T-helper 2 cell treated with Interferon-gamma antibody and Interleukin-4, amounts not matched to agents 100 ng/mL and 5 ng/mL, for 36 hours (primary cell): ENCODE results near the gene FSTL4. TPM values are rescaled to one million over a fixed set of nuclear protein-coding genes. Genes with fewer than 3 reads are reported as not detected.
"Not testable (repeated sequence)": the region's sequence is repeated elsewhere in the genome, so short reads cannot be mapped to it uniquely, and the experiment has no call there.

Experiments
- intact Hi-C: fragments of 100-400 bp; cut with micrococcal nuclease; formaldehyde crosslinking; loops from one replicate; pipeline ENCODE4 v1.15.1; 2023
- total RNA-seq: library from RNA; stranded (reverse); gene quantifications from 2 replicates; pipeline ENCODE4 v1.2.3, GENCODE V29; 2022

FSTL4 gene
- total RNA-seq, 1 donor from 2014 or later = not detected

- intact Hi-C loops = no loop called here
Observed at GRCh38 chr5:133233616-133234015, 378.7 kb downstream of the FSTL4 start.

- intact Hi-C loops = no loop called here
Observed at GRCh38 chr5:133232911-133233310, 379.4 kb downstream of the FSTL4 start.

DNA sequence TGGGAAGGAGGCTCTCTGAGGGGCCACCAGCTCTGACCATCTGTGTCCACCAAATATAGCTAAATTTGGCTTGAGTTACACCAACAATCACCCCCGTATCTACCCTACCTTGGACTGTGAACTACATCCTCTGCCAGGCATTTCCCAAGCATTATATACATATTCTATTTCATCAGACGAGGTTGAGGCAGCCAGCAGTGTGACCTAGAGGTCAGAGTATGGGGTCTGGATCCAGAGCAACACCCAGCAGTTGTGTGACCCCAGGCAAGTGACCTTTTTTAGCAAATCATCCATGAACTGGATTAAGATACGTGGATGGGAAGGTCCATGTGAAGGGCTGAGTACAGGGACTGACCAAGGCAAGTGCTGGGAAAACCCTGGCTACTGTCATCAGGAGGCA, 379.9 kb downstream of the FSTL4 start:
- intact Hi-C loops = no loop called here

- intact Hi-C loops = no loop called here
Observed at GRCh38 chr5:133232011-133232410, 380.3 kb downstream of the FSTL4 start.

DNA sequence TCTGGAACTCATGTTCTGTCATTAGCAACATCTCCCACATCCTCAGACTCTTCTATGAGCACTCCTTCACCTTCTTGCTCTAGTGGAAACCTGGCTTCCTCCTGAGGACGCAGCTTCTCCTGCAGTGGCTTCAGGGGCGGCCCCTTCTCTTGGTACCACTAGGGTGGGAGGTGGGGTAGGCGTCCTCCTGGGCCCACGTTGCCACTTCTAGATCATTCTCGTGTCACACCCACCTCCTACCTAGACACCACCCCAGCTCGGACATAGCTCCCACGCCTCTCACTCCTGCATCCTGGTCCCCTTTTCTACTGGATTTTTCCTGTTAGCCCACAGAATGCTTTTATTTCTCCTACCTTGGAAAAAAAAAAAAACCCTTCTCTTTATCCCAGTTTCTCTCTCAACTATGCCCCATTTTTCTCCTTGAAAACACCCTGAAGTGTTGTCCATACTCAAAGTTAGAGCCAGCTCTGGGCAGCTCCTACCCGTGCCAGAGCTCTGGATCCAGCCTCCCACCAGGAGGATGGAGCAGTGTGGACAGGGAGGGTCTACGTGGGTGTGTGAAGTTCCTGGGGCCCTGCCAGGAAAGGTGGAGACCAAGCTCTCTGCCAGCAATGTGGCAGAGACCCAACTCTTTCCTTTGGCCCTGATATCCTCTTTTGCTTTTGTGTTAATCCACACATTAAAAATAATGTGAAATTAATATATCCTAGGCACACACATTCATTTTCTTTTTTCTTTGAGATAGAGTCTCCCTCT, 381.3 kb downstream of the FSTL4 start:
- intact Hi-C loops = no loop called here

- intact Hi-C loops = no loop called here
Observed at GRCh38 chr5:133229931-133230664, 382.2 kb downstream of the FSTL4 start.

DNA sequence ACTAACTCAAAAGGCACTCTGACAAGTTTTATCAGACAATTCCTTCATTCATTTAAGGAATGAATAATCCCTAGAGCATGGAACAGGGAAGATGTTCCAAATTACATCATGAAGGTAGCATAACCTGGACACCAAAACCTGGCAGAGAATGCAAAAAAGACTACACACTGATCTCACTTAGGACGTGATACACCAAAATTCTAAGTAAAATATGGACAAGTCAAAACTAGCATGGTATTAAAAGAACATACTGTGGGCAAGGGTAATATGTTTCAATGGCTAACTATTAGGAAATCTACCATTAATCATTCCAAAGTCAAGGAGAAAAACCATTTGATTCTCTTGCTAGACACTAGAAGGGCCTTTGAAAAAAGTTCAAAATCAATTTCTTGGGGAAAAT, 384.0 kb downstream of the FSTL4 start:
- intact Hi-C loops = no loop called here

DNA sequence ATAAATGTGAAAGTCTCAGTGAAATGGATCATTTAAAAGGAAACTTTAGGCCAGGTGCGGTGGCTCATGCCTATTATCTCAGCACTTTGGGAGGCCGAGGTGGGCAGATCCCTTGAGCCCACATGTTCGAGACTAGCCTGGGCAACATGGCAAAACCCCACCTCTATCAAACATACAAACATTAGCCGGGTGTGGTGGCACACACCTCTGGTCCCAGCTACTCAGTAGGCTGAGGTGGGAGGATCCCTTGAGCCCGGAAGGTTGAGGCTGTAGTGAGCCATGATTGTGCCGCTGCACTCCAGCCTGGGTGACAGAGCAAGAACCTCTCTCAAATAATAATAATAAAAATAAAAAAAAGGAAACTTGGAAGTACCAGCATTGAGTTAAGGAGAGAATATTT, 384.4 kb downstream of the FSTL4 start:
- intact Hi-C loops = no loop called here

GRCh38 chr5:133227082-133227481, 385.3 kb downstream of the FSTL4 start:
- intact Hi-C loops = no loop called here

DNA sequence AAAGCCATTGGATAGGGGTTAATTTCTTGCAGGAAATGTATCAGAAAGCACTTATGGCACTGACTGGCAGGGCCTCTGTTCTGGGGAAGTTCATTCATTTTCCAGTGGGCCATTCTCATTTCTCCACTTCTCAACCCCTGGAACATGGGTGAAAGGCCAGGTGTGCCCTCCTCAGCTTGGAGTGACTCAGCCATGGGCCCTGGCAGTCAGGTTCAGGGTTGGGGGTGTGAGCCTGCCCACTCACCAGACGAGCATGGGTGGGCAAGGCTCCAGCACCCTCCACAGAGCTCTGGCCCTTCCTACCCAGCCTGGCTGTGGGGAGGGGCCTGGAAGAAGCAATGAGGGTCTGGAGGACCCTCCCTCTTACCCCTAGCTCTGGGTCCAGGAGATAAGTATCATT, 386.2 kb downstream of the FSTL4 start:
- intact Hi-C loops = no loop called here

- intact Hi-C loops = no loop called here
Observed at GRCh38 chr5:133225671-133226152, 386.6 kb downstream of the FSTL4 start.

DNA sequence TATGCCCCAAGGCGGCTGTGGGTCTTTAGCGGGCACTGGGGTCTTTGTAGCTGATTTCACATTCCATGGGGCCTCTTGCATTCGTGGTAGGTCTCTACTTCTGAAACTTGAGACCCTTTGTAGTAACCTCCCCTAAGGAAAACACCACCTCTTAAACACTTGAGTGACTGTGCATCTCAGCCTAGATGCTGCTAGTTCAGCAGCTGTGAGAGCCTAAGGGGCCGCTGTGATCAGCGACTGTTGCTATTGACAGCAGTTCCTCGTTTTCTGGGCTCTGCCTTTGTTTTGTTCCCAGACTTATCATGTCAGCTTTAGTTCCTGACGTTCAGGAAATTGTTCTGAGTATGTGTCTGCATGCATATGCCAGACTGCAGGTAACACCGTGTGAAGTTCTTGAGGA, 389.4 kb downstream of the FSTL4 start:
- intact Hi-C loops = no loop called here

- intact Hi-C loops = no loop called here
Observed at GRCh38 chr5:133222521-133222920, 389.8 kb downstream of the FSTL4 start.

- intact Hi-C loops = no loop called here
Observed at GRCh38 chr5:133222040-133222439, 390.3 kb downstream of the FSTL4 start.

DNA sequence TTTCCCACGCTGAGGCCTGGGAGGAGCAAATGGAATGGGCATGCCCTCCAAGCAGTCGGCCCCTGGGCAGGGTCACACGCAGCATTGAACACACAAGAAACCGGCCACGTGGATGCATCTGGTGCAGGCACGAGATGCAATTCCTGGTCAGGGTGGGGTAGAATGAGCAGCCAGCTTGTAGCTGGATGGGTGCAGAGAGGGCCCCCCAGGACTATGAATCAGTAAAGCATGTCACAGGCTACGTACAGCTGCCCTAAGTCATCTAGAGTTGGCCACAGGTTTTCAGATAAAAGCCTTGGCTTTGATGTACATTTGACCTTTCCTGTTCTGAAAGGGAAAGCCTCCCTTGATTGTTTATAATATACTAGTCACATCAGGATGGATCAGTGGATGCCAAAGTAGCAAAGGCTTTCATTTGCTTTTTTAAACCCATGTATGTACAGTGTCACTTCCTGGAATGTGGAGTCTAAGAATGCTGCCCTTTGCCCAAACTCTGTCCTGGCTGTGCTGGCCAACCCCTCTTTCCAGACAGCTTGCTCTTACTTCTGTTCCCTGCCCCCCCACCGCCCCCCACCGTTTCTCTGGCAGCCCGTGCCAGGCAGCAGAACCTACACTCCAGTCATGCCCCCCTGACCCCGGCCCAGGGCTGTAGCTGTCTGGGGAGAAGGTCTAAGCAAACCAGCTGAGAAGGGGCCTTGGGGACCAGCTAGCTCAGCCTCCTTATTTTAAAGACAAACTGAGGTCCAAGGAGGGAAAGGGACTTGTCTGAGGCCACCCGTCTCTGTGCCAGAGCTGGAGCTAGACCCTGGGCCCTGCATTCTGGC, 391.3 kb downstream of the FSTL4 start:
- intact Hi-C loops = no loop called here

DNA sequence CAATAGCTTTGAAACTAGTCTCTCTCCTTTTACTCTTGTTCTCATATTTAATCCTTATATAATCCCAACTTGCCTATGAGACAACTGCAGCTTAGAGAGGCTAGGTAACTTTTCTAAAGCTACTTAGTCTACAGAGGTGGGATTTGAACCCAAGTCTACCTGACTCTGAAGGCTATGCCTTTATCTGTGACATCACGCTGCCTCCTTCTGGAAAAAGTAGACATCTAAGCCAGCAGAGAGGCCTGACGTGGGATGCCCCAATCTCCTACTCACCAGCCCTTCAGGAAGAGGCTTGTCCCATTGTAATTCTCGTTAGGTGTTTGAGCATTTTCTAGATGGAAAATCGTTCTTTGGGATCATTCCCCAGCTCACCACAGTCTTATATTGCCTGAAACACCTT, 393.0 kb downstream of the FSTL4 start:
- intact Hi-C loops = loop anchor here (1.0 kb wide), 1 partner anchor 108 kb away; no protein-coding TSS in a partner anchor

- intact Hi-C loops = not testable (repeated sequence)
Observed at GRCh38 chr5:133216138-133216537, 396.2 kb downstream of the FSTL4 start.

DNA sequence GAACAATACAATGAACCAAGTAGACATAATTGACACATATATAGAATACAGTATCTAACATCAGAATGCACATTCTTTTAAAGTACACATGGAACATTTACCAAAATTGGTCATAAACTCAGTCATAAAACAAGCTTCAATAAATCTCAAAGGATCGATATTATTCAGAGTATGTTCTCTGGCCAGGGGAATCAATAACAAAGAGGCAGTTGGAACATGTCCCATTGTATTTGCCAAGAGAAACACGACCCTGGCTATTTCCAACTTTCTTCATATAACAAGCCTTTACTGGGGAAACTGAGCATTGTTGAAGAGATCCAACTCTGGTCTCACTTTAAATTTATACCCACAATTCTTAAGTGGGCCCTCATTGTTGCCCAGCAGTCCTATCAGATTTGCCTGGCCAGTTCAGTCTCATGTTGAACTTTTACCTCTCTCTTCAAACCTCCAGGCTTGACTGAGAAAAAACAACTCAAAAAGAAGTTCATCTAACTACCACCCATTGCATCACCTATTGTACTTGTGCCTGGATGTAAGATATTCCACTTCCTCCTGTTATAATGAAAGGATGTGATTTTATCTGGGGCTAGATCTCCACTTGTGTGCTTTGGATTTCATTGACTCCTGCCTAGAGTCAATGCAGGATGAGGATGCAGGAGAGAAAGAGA, 398.1 kb downstream of the FSTL4 start:
- intact Hi-C loops = no loop called here

DNA sequence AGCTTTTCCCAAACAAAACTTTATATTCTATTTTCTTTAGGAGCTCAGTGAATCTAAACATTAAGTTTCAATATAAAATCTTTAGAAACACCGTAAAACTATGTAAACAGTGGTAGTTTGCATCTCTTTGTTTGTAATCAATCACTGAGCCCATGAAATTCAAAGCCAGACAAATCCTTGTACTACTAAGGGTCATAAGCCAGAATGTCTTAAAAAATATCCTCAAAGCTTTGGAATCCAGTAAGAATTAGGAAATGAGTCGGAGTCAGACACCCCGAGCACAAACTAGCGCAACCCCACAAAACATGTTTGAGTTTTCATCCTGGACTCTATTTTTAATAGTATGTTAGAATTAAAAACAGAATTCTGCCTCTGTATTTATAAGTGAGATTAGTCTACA, 406.7 kb downstream of the FSTL4 start:
- intact Hi-C loops = no loop called here

DNA sequence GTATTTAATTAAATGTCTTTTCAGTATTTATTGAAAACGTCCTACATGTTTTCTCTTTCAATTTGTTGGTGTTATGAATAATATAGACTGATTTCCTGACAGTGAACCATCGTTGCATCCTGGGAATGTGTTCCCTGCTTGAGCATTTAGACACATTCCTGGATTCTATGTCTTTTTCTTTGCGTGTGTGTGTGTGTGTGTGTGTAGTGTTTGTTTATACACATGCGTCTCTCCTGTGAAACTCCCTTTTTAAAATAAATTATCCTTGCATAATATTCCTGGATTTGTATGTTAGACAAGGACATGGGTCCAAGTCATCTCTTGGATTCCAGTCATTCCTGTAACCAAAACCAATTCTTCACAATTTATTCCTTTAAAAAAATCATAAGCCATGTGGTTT, 407.1 kb downstream of the FSTL4 start:
- intact Hi-C loops = no loop called here
